G401.6 (cell line): ENCODE measurements around the gene SUPT20HL2.
"Not testable (repeated sequence)": the region's sequence is repeated elsewhere in the genome, so short reads cannot be mapped to it uniquely, and the experiment has no call there.

Experiments used
- FAIRE-seq: peaks from 2 replicates; lab custom pipeline; 2012; peaks lifted over from hg19 to GRCh38; lab: Jason Lieb, UNC

The SUPT20HL2 gene

GRCh38 chrX:24309580-24310374 lies 4.1 kb downstream of the SUPT20HL2 start:
- FAIRE-seq = not testable (repeated sequence)

GRCh38 chrX:24308803-24309202 lies 5.1 kb downstream of the SUPT20HL2 start:
- not testable (repeated sequence) for FAIRE-seq

GRCh38 chrX:24306440-24306839 lies 7.4 kb downstream of the SUPT20HL2 start:
- no peak for FAIRE-seq

DNA sequence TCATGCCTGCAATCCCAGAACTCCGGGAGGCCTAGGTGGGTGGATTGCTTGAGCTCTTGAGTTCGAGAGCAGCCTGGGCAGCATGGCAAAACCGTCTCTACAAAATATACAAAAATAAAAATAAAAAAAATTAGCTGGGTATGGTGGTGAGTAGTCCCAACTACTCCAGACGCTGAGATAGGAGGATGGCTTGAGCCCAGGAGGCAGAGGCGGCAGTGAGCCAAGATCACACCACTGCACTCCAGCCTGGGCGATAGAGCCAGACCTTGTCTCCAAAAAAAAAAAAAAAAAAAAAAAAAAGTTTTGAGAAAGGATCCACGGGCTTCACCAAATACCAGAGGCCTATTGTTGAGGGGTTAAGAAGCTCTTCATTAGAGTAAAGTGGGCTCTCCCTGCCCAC lies 8.0 kb downstream of the SUPT20HL2 start:
- FAIRE-seq = no peak

DNA sequence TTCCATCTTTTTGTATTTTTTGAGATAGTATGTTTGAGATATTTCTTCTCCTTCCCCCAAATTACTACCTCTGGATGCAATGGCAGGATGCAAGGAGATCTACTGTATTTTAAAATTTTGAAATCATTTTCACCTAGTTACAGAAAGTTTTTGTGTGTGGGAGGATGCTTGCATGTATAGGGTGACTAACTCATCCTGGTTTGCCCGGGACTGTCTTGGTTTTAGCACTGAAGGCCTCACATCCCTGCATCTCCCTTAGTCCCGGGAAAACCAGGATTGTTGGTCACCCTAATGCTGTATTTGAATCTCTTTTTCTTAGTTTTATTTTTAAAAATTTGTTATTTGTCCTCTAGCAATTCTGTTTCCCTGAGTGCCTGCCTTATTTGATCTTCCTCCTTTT lies 12.1 kb downstream of the SUPT20HL2 start:
- FAIRE-seq = no peak

DNA sequence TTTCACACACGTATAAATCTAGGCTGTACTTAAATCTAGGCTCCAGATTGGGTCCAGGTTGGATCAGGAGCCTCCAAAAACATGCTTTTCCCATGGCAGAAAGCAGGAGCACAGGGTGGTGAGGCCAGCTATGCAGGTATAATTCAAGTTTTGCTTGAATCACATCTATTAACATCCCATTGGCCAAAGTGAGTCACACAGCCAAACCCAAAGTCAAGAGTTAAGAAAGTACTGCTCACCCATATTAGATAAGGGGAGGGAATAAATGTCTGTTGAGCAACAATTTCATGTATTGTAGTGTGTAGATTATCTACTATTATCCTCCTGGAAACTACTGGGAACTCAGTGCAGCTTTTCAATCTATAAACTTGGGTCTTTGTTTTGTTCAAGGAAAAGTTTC lies 12.8 kb downstream of the SUPT20HL2 start:
- no peak for FAIRE-seq

DNA sequence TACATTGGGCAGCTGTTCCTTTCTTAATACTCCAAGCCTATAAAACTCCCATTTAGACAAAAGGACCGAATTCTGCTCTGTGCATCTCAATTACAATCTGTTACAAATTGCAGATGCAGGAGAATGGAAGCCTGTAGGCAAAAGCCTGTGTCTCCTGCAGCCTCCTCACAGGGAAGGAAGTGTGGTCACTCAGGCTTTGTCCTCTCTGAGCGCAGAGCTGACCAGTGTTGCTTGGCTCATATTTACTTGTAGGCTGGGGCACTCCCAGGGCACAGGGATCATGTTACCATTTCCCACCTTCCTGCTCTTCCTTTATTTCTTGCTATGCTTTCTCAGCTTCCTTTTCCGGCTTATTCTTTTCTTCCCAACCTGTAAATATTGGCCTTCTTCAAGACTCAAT lies 15.7 kb downstream of the SUPT20HL2 start:
- no peak for FAIRE-seq

DNA sequence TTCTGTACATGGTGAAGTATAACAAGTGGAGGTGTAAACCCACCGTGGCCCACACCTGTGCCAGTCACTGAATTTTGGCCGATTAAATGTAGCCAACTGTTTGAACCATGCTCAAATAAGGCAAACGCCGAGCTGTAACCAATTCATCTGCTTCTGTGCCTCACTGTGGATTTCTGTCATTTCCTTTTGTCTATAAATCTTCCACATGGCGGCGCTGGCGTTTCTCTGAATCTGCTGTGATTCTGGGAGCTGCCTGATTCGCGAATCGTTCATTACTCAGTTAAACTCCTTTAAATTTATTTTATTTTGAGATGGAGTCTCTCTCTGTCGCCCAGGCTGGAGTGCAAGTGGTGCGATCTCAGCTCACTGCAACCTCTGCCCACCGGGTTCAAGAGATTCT lies 19.2 kb downstream of the SUPT20HL2 start:
- FAIRE-seq = no peak

DNA sequence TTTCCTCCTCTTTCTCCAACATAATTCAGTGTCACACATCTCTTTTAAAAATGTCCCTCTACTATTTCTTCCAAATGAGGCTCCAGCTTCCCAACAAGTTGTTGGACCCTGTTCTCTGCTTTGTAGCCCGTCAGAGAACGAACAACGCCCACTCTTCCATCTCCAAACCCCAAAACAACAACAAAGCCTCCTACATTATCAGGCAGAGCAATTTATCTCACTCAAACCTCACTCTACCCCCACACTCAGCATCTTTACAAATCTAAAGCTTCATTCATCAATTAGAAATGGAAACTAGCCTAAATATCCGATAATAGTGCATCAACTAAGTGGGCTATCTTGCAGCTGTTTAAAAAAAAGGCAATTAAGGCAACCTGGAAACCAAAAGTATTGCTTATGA lies 20.5 kb downstream of the SUPT20HL2 start:
- FAIRE-seq = no peak

DNA sequence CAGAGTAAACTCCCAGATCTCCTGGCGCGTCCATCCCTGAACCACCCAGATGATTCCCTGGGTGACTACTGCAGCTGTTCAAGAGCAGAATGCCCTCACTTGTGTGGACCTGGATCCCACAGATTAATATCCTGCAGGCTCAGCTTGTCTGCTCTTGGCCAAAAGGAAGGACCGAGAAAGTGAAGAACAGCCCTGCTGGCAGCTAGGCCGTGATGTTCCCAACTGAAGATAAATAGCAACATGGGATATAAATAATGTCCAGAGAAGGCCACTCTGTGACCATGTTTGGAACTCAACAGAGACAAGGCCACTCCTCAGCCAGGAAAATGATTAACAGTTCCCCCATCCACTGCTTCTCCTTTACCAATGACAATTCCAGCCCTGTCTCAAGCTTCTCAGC lies 21.5 kb downstream of the SUPT20HL2 start:
- FAIRE-seq = no peak

GRCh38 chrX:24285082-24285481 lies 28.8 kb downstream of the SUPT20HL2 start:
- no peak for FAIRE-seq

GRCh38 chrX:24283127-24283794 lies 30.6 kb downstream of the SUPT20HL2 start:
- no peak for FAIRE-seq

- FAIRE-seq = no peak
Observed at GRCh38 chrX:24282381-24283126, 31.3 kb downstream of the SUPT20HL2 start.

DNA sequence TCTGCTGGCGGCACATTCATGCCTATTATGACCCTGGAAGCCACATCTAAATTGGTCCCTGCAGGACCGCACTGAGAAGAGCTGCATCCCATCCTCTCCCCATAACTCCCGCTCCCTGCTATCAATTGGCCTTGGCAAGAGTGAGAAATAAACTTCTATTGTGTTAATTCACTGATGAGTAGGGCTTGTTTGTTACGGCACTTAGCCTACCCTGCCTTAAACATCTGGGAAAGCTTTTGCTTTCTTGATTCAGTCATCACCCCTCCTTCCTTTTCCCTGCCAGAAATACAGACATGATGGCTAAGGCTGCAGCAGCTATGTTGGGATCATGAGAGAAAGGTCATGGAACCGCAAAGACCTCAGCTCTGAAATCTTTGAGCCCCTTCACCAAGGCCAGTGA lies 36.5 kb downstream of the SUPT20HL2 start:
- FAIRE-seq = no peak

GRCh38 chrX:24276015-24276414 lies 37.9 kb downstream of the SUPT20HL2 start:
- no peak for FAIRE-seq

- no peak for FAIRE-seq
Observed at GRCh38 chrX:24271262-24271661, 42.6 kb downstream of the SUPT20HL2 start.

GRCh38 chrX:24268786-24269185 lies 45.1 kb downstream of the SUPT20HL2 start:
- no peak for FAIRE-seq

- FAIRE-seq = no peak
Observed at GRCh38 chrX:24266996-24267395, 46.9 kb downstream of the SUPT20HL2 start.

DNA sequence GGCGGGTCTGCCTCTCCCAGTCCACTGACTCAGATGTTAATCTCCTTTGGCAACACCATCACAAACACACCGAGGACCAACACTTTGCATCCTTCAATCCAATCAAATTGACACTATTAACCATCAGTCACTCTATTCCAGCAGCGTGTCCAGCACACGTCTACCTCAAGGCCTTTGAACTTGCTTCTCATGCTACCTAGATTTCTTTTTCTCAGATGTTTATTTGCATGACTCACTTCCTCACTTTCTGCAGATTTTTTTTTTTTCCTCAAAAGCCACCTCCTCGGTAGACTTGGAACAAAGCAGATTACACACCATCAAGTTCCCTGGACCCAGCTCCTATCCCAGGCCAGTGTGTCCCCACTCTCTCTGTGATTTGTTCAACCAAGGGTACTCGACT lies 49.5 kb downstream of the SUPT20HL2 start:
- no peak for FAIRE-seq

GRCh38 chrX:24262309-24262708 lies 51.6 kb downstream of the SUPT20HL2 start:
- FAIRE-seq = no peak
